H1 (cell line): ENCODE measurements around the gene ARHGEF12. TPM values are rescaled to one million over a fixed set of nuclear protein-coding genes. Genes with fewer than 3 reads are reported as not detected.

Experiments
- CTCF ChIA-PET: fragments of 300-600 bp; sonication (Branson Sonifier 250); formaldehyde crosslinking; loops from one replicate; lab custom pipeline; 2021; ENCODE audit not compliant: partially characterized antibody; lab: Charles Lee
- POLR2A ChIA-PET: fragments of 300-600 bp; sonication (Branson Sonifier 250); formaldehyde crosslinking; loops from one replicate; lab custom pipeline; 2021; ENCODE audit warnings: inconsistent platforms; ENCODE audit not compliant: partially characterized antibody; lab: Charles Lee
- DNase-seq, 2 experiments: peaks; one replicate each; pipeline versions ENCODE4 v3.0.0 to v3.0.0-alpha.2; 2010 to 2022; ENCODE audit warnings: low spot score in 2 of 2, low read depth in 1 of 2, mixed read lengths in 1 of 2
- FAIRE-seq: peaks from 2 replicates; lab custom pipeline; 2011; peaks lifted over from hg19 to GRCh38; lab: Jason Lieb, UNC
- H2AFZ ChIP-seq: 2 replicates; pipeline ENCODE4 v1.8.1; 2012; ENCODE audit warnings: low read length, inconsistent platforms
- H2AK5ac ChIP-seq: 2 replicates; pipeline ENCODE4 v1.6.1; 2013; ENCODE audit warnings: low read depth, low read length
- H2BK120ac ChIP-seq: replicated peaks from 2 replicates; pipeline ENCODE3; 2013; ENCODE audit warnings: low read depth, low read length, inconsistent platforms
- H2BK12ac ChIP-seq: 2 replicates; pipeline ENCODE4 v1.6.1; 2013; ENCODE audit warnings: low read depth, low read length
- H2BK15ac ChIP-seq: 2 replicates; pipeline ENCODE4 v1.6.1; 2013; ENCODE audit warnings: low read length
- H2BK20ac ChIP-seq: 2 replicates; pipeline ENCODE4 v1.6.1; 2013; ENCODE audit warnings: low read length
- H2BK5ac ChIP-seq: 2 replicates; pipeline ENCODE4 v1.6.1; 2013; ENCODE audit warnings: low read depth, low read length
- H3K14ac ChIP-seq: 2 replicates; pipeline ENCODE4 v1.6.1; 2013; ENCODE audit warnings: inconsistent platforms; ENCODE audit not compliant: insufficient read length
- H3K18ac ChIP-seq: 2 replicates; pipeline ENCODE4 v1.6.1; 2013; ENCODE audit warnings: low read length; ENCODE audit errors: extremely low read depth
- H3K23ac ChIP-seq: 2 replicates; pipeline ENCODE4 v1.6.1; 2013; ENCODE audit warnings: inconsistent platforms; ENCODE audit not compliant: insufficient read length
- H3K23me2 ChIP-seq: 2 replicates; pipeline ENCODE4 v1.6.1; 2013; ENCODE audit warnings: low read depth, low read length
- H3K27ac ChIP-seq: 2 replicates; pipeline ENCODE4 v1.6.1; 2011; ENCODE audit warnings: low read depth, low read length, inconsistent platforms
- H3K27me3 ChIP-seq, 4 experiments: replicated peaks in 1 of 4; 1 replicate in 1 of 4; 2 replicates in 3 of 4; pipeline versions ENCODE4 v1.6.1 to v1.8.1; 2011 to 2013; ENCODE audit warnings: low read length in 3 of 4, mild to moderate bottlenecking in 3 of 4, inconsistent platforms in 2 of 4, mixed read lengths in 2 of 4, moderate library complexity in 1 of 4; ENCODE audit not compliant: control insufficient read depth in 3 of 4, insufficient read depth in 3 of 4; ENCODE audit errors: extremely low read depth in 1 of 4
- H3K36me3 ChIP-seq, 4 experiments: 2 replicates each; pipeline versions ENCODE4 v1.6.1 to v1.8.1; 2011 to 2013; ENCODE audit warnings: mild to moderate bottlenecking in 4 of 4, low read length in 3 of 4, moderate library complexity in 2 of 4, control low read depth in 1 of 4, inconsistent platforms in 1 of 4; ENCODE audit not compliant: insufficient read depth in 4 of 4, control insufficient read depth in 2 of 4
- H3K4ac ChIP-seq: replicated peaks from 2 replicates; pipeline ENCODE3; 2013; ENCODE audit warnings: low read length, low read depth, mixed read lengths, inconsistent platforms; ENCODE audit not compliant: insufficient read length
- H3K4me1 ChIP-seq, 4 experiments: replicated peaks in 1 of 4; 1 replicate in 1 of 4; 2 replicates in 3 of 4; pipeline versions ENCODE4 v1.6.1 to v1.8.1; 2011 to 2013; ENCODE audit warnings: low read length in 3 of 4, inconsistent platforms in 2 of 4, mixed read lengths in 1 of 4; ENCODE audit not compliant: insufficient read depth in 4 of 4, control insufficient read depth in 3 of 4
- H3K4me2 ChIP-seq, 2 experiments: 2 replicates each; pipeline versions ENCODE4 v1.6.1 to v1.8.1; 2011 to 2013; ENCODE audit warnings: low read depth in 2 of 2, low read length in 2 of 2, control low read depth in 1 of 2, inconsistent platforms in 1 of 2, mild to moderate bottlenecking in 1 of 2; ENCODE audit not compliant: insufficient read depth in 1 of 2
- H3K4me3 ChIP-seq, 4 experiments: fragments of 200-600, 300-600 bp in 1 of 4; sonication (generic), shearing (Covaris generic), sonication (Bioruptor Twin) in 1 of 4; 2 replicates each; pipeline versions ENCODE4 v1.5.1 to v1.8.1; 2011 to 2016; ENCODE audit warnings: low read length in 4 of 4, low read depth in 3 of 4, control low read depth in 2 of 4, inconsistent platforms in 2 of 4, mild to moderate bottlenecking in 2 of 4, mixed read lengths in 1 of 4, moderate library complexity in 1 of 4; ENCODE audit not compliant: insufficient read depth in 2 of 4; ENCODE audit errors: extremely low read depth in 1 of 4
- H3K56ac ChIP-seq: replicated peaks from 2 replicates; pipeline ENCODE3; 2013; ENCODE audit warnings: low read depth, mild to moderate bottlenecking, mixed read lengths, low read length, inconsistent platforms; ENCODE audit not compliant: insufficient read length
- H3K79me1 ChIP-seq: 2 replicates; pipeline ENCODE4 v1.6.1; 2013; ENCODE audit warnings: low read depth, low read length, control low read depth
- H3K79me2 ChIP-seq, 2 experiments: 2 replicates each; pipeline versions ENCODE4 v1.6.1 to v1.8.1; 2012 to 2013; ENCODE audit warnings: low read length in 2 of 2, mild to moderate bottlenecking in 2 of 2, inconsistent platforms in 1 of 2; ENCODE audit not compliant: insufficient read depth in 2 of 2, control insufficient read depth in 1 of 2
- H3K9ac ChIP-seq, 4 experiments: replicated peaks in 1 of 4; 1 replicate in 1 of 4; 2 replicates in 3 of 4; pipeline versions ENCODE4 v1.6.1 to v1.8.1; 2011 to 2013; ENCODE audit warnings: low read depth in 3 of 4, low read length in 3 of 4, control low read depth in 2 of 4, mild to moderate bottlenecking in 2 of 4, moderate library complexity in 2 of 4, inconsistent platforms in 1 of 4; ENCODE audit errors: extremely low read depth in 1 of 4
- H3K9me3 ChIP-seq, 2 experiments: 2 replicates each; pipeline versions ENCODE4 v1.6.1 to v1.8.1; 2012 to 2013; ENCODE audit warnings: mild to moderate bottlenecking in 2 of 2, moderate library complexity in 2 of 2, control low read depth in 1 of 2, inconsistent platforms in 1 of 2, low read depth in 1 of 2, low read length in 1 of 2, mixed read lengths in 1 of 2; ENCODE audit not compliant: insufficient read depth in 2 of 2
- H4K20me1 ChIP-seq, 2 experiments: replicated peaks in 1 of 2; 2 replicates each; pipeline versions ENCODE3 to v1.8.1; 2011 to 2013; ENCODE audit warnings: inconsistent platforms in 2 of 2, low read length in 2 of 2, mild to moderate bottlenecking in 1 of 2; ENCODE audit not compliant: insufficient read depth in 2 of 2, control insufficient read depth in 1 of 2
- H4K5ac ChIP-seq: 2 replicates; pipeline ENCODE4 v1.6.1; 2013; ENCODE audit warnings: low read length, low read depth, mixed read lengths, inconsistent platforms; ENCODE audit not compliant: insufficient read length
- H4K8ac ChIP-seq: 2 replicates; pipeline ENCODE4 v1.8.0; 2013; ENCODE audit warnings: mild to moderate bottlenecking, moderate library complexity, low read length, inconsistent platforms; ENCODE audit not compliant: insufficient read depth; ENCODE audit errors: extremely low read depth
- H4K91ac ChIP-seq: replicated peaks from 2 replicates; pipeline ENCODE3; 2013; ENCODE audit warnings: low read length, mixed read lengths, inconsistent platforms; ENCODE audit not compliant: insufficient read length
- EP300 ChIP-seq, 2 experiments: IDR thresholded peaks; 1 replicate in 1 of 2; 2 replicates in 1 of 2; pipeline ENCODE4 v1.6.1; 2011 to 2012; ENCODE audit warnings: low read depth in 2 of 2, low read length in 2 of 2, mild to moderate bottlenecking in 2 of 2, borderline replicate concordance in 1 of 2, inconsistent platforms in 1 of 2, moderate library complexity in 1 of 2
- HDAC2 ChIP-seq, 2 experiments: fragments of 300-600 bp in 1 of 2; sonication (generic) in 1 of 2; IDR thresholded peaks; 2 replicates each; pipeline ENCODE4 v1.6.1; 2011 to 2012; ENCODE audit warnings: low read depth in 2 of 2, low read length in 2 of 2, mild to moderate bottlenecking in 2 of 2, moderate library complexity in 2 of 2, borderline replicate concordance in 1 of 2, inconsistent platforms in 1 of 2
- HDAC6 ChIP-seq: IDR thresholded peaks from one replicate; pipeline ENCODE4 v1.7.1; 2012; ENCODE audit warnings: low read depth, mild to moderate bottlenecking, inconsistent platforms, low read length, moderate library complexity
- POLR2A ChIP-seq, 2 experiments: IDR thresholded peaks; 1 replicate in 1 of 2; 2 replicates in 1 of 2; pipeline ENCODE4 v1.6.1; 2011; ENCODE audit warnings: low read depth in 2 of 2, low read length in 2 of 2, mild to moderate bottlenecking in 2 of 2; ENCODE audit errors: control extremely low read depth in 1 of 2
- SIRT6 ChIP-seq: IDR thresholded peaks from one replicate; pipeline ENCODE4 v1.7.1; 2012; ENCODE audit warnings: low read length, inconsistent platforms
- SIX5 ChIP-seq: IDR thresholded peaks from 2 replicates; pipeline ENCODE4 v1.6.1; 2011; ENCODE audit warnings: mild to moderate bottlenecking, low read depth, low read length
- WGBS, 2 experiments: shearing (Covaris generic) in 1 of 2; methylation state at CpG; one replicate each; pipeline versions ENCODE4 v1.1.6 to v1.1.7; 2013 to 2015; ENCODE audit warnings: low lambda C conversion rate in 2 of 2, mixed read lengths in 2 of 2, inconsistent platforms in 1 of 2, low coverage in 1 of 2, missing lambda C conversion rate in 1 of 2; ENCODE audit not compliant: insufficient replicate concordance in 2 of 2, insufficient coverage in 1 of 2, insufficient read length in 1 of 2; ENCODE audit errors: extremely low coverage in 1 of 2, missing lambda C conversion rate in 1 of 2; 5-methylcytosine and 5-hydroxymethylcytosine counted together
- polyA plus RNA-seq, 7 experiments: library from polyadenylated mRNA; depleted of rRNA in 3 of 7; stranded (reverse) in 5 of 7; unstranded in 2 of 7; fragments of >200 nt in 5 of 7; fragments of 200-250 nt in 2 of 7; gene quantifications; 1 replicate in 5 of 7; 2 replicates in 1 of 7; 4 replicates in 1 of 7; pipeline versions ENCODE4 v1.2.1 to v1.2.3, GENCODE V29; 2011 to 2013; ENCODE audit warnings: missing spikeins in 2 of 7, mixed read lengths in 2 of 7
- total RNA-seq: library from RNA; stranded (reverse); fragmentation: NEBNext Ultra II Directional; extraction: Animal tissue kit (Norgen Biotek cat#: 25700); gene quantifications from 2 replicates; pipeline ENCODE4 v1.2.1, GENCODE V29; 2021

Gene ARHGEF12
- total and polyA plus RNA-seq, 2 of the 8 experiments (the other 6 are each of a cell fraction or from before 2014, with no cell fraction given), result 5.1 to 33.7 TPM

GRCh38 chr11:120536797-120537169 is 200.6 kb downstream of the ARHGEF12 start:
- POLR2A ChIA-PET, result interaction anchor here (1.3 to 1.7 kb wide), 3 partner anchors 9 to 22 kb away, joined by 3 to 6 read pairs (median 4); no protein-coding TSS in a partner anchor
- DNase-seq (no peak), FAIRE-seq (no peak)
- H3K4me2 ChIP-seq, result no peak overlapping the region
- TF ChIP-seq POLR2A (IDR thresholded peaks at IDR 0.05; ENCODE audit: control extremely low read depth in 1 of 2, low read depth in 2 of 2, low read length in 2 of 2) (no peak), HDAC2 (IDR thresholded peaks at IDR 0.05; ENCODE audit: borderline replicate concordance in 1 of 2, low read depth in 2 of 2, low read length in 2 of 2) (no peak), SIRT6 (no peak), HDAC6 (no peak), SIX5 (no peak), EP300 (IDR thresholded peaks at IDR 0.05; ENCODE audit: borderline replicate concordance in 1 of 2, low read depth in 2 of 2, low read length in 2 of 2) (no peak)
- H2BK12ac ChIP-seq, result no peak overlapping the region
- no peak overlapping the region for H3K9ac ChIP-seq
- H3K4me1 ChIP-seq, result peaks cover 0 to 2% (median 0%) of the 10 kb centered on the region in 4 experiments; a peak in 3 of 7 replicates
- no peak overlapping the region; the same call in 1 of the 2 replicates for H3K18ac ChIP-seq
- H3K79me1 ChIP-seq, result no peaks in the 10 kb centered on the region; the same call in 1 of the 2 replicates
- H2BK5ac ChIP-seq, result no peak overlapping the region
- H3K4me3 ChIP-seq, result no peak overlapping the region
- H3K56ac ChIP-seq, result no peak overlapping the region
- H3K27ac ChIP-seq, result no peak overlapping the region
- no peaks in the 10 kb centered on the region for H3K79me2 ChIP-seq
- H4K5ac ChIP-seq, result no peak overlapping the region
- CTCF ChIA-PET, result interaction anchor here (0.8 to 2.1 kb wide), 7 partner anchors 9 to 265 kb away, joined by 3 to 12 read pairs (median 3); no protein-coding TSS in a partner anchor
- H3K9me3 ChIP-seq, result no peaks in the 10 kb centered on the region
- no peak overlapping the region for H2BK20ac ChIP-seq
- no peak overlapping the region for H4K91ac ChIP-seq
- H2BK15ac ChIP-seq, result no peak overlapping the region
- H4K20me1 ChIP-seq, result no peaks in the 10 kb centered on the region
- no peak overlapping the region for H3K14ac ChIP-seq
- no peak overlapping the region for H2AK5ac ChIP-seq
- no peak overlapping the region for H2AFZ ChIP-seq
- H2BK120ac ChIP-seq, result no peak overlapping the region
- H3K27me3 ChIP-seq, result no peaks in the 10 kb centered on the region
- H4K8ac ChIP-seq, result no peak overlapping the region
- H3K4ac ChIP-seq, result no peak overlapping the region
- 83% methylated on average over 11 of the region's 11 CpGs; no CpG with 5 or more reads in 1 of the 2 experiments for WGBS, 2 experiments
- no peak overlapping the region for H3K23ac ChIP-seq
- H3K23me2 ChIP-seq, result no peaks in the 10 kb centered on the region
- H3K36me3 ChIP-seq, result no peaks in the 10 kb centered on the region
